ENCODE results near the gene CLEC4A. TPM values are rescaled to one million over a fixed set of nuclear protein-coding genes. Genes with fewer than 3 reads are reported as not detected.
"Not testable (repeated sequence)": the region's sequence is repeated elsewhere in the genome, so short reads cannot be mapped to it uniquely, and the experiment has no call there.

The CLEC4A gene
- total RNA-seq, 2 experiments from 2014 or later = 0.39 to 1.0 TPM

DNA sequence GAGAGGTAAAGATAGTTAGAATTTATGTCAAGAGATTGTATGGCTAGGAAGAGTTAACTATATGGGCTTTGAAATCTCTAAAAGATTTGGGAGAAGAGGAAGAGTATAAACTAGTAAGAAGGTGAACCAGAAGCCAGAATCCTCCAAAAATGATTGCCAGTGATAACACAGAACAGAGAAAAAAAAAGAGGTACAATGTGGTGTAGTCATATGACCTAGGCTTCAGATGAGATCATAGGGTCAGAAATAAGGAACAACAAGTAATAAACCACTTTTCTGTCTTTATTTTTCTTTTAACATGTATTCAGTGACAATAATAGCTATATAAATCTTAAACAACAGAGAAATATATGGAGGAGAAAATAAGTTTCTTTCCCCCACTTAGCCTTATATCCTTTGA, 43.3 kb upstream of the CLEC4A start:
- intact Hi-C loops (cut with DNase I, micrococcal nuclease) = loop anchor here in 1 of 2 experiments (2.0 kb wide), 1 partner anchor 47 kb away; the partner anchor contains the start of gene FOXJ2

DNA sequence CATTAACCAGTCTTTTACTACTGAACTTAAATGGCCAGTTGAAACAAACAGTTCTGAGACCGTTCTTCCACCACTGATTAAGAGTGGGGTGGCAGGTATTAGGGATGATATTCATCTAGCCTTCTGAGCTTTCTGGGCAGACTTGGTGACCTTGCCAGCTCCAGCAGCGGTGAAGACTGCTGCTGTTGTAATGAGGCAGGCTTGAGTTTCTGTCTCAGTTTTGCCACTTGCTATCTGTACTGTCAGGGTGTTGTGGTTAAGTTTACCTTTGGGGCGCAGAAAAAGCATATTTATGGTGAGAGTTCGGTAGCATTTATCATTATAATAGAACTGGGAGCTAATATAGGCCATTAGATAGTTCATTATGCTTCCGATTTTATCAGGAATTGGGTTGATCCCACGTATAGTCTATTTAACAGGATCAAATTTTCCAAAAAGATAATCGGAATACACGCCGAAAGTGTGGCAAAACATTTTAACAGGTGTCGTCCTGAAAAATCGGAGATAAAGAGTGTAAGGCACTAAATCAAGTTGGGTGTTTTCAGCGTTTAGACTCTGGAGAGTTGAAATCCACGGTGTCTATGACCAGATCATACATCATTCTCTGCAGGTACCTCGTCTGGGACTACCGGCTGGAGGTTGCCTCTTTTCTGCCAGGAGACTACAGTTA, 42.0 kb upstream of the CLEC4A start:
- Histone ChIP-seq H3K4me3 (ENCODE audit: low read length) (peak overlapping the region; percentile 66), H3K27ac (ENCODE audit: low read depth in 1 of 2, low read length in 2 of 2) (peak overlapping the region; percentile 89 to 94), H3K36me3 (ENCODE audit: insufficient read depth, low read length) (peaks cover 5% of the 10 kb centered on the region), H3K9me3 (ENCODE audit: control insufficient read depth in 1 of 2, insufficient read depth in 1 of 2, low read length in 2 of 2) (no peaks in the 10 kb centered on the region), H3K4me1 (ENCODE audit: insufficient read depth, low read length) (peaks cover 42% of the 10 kb centered on the region), H3K27me3 (ENCODE audit: control insufficient read depth in 1 of 2, insufficient read depth in 2 of 2, low read length in 2 of 2) (no peaks in the 10 kb centered on the region)
- Mint-ChIP-seq H3K9me3 (no peaks in the 10 kb centered on the region), H3K4me3 (peak overlapping the region; percentile 84), H3K27ac (peak overlapping the region; percentile 98), H3K36me3 (ENCODE audit: low read depth) (peaks cover 30% of the 10 kb centered on the region), H3K27me3 (no peaks in the 10 kb centered on the region), H3K4me1 (ENCODE audit: low read depth) (peaks cover 71% of the 10 kb centered on the region)
- TF ChIP-seq, protein P1, sequence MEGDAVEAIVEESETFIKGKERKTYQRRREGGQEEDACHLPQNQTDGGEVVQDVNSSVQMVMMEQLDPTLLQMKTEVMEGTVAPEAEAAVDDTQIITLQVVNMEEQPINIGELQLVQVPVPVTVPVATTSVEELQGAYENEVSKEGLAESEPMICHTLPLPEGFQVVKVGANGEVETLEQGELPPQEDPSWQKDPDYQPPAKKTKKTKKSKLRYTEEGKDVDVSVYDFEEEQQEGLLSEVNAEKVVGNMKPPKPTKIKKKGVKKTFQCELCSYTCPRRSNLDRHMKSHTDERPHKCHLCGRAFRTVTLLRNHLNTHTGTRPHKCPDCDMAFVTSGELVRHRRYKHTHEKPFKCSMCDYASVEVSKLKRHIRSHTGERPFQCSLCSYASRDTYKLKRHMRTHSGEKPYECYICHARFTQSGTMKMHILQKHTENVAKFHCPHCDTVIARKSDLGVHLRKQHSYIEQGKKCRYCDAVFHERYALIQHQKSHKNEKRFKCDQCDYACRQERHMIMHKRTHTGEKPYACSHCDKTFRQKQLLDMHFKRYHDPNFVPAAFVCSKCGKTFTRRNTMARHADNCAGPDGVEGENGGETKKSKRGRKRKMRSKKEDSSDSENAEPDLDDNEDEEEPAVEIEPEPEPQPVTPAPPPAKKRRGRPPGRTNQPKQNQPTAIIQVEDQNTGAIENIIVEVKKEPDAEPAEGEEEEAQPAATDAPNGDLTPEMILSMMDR (IDR thresholded peaks at IDR 0.05) = no peak
- intact Hi-C loops (cut with DNase I, micrococcal nuclease) = loop anchor here in 1 of 2 experiments (2.0 kb wide), 1 partner anchor 49 kb away; the partner anchor contains the start of gene FOXJ2
- DNase-seq (peak in 9 of 14 experiments; percentile 7 to 61 (median 33)), ATAC-seq (ENCODE audit: poor library complexity) (no peak)
- CTCF ChIA-PET = interaction anchor here (0.8 to 1.8 kb wide), 3 partner anchors 35 to 148 kb away, joined by 3 to 6 read pairs (median 4); no protein-coding TSS in a partner anchor
- POLR2A ChIA-PET = interaction anchor here (0.7 to 2.4 kb wide), 7 partner anchors 15 to 148 kb away, joined by 3 to 14 read pairs (median 5); partner anchors contain the start of gene C3AR1

More for the DNA sequence above, 43.3 kb upstream of the CLEC4A start:
- ChIA-PET CTCF (interaction anchor here (1.5 to 1.8 kb wide), 2 partner anchors 34 to 147 kb away, joined by 4 to 6 read pairs; no protein-coding TSS in a partner anchor), POLR2A (interaction anchor here (1.7 to 2.4 kb wide), 2 partner anchors 42 to 53 kb away, joined by 6 to 14 read pairs; no protein-coding TSS in a partner anchor)
- TF ChIP-seq, protein P1 (IDR thresholded peaks at IDR 0.05) = no peak
- H3K4me1 Mint-ChIP-seq (ENCODE audit: low read depth) = peaks cover 67% of the 10 kb centered on the region
- Histone ChIP-seq H3K27ac (ENCODE audit: low read depth in 1 of 2, low read length in 2 of 2) (peak overlapping the region; percentile 13 to 44), H3K9me3 (ENCODE audit: control insufficient read depth in 1 of 2, insufficient read depth in 1 of 2, low read length in 2 of 2) (no peaks in the 10 kb centered on the region), H3K4me1 (ENCODE audit: insufficient read depth, low read length) (peaks cover 33% of the 10 kb centered on the region), H3K4me3 (ENCODE audit: low read length) (no peak overlapping the region), H3K36me3 (ENCODE audit: insufficient read depth, low read length) (no peaks in the 10 kb centered on the region), H3K27me3 (ENCODE audit: control insufficient read depth in 1 of 2, insufficient read depth in 2 of 2, low read length in 2 of 2) (no peaks in the 10 kb centered on the region)
- peak overlapping the region; percentile 98 for H3K27ac Mint-ChIP-seq
- peaks cover 26% of the 10 kb centered on the region for H3K36me3 Mint-ChIP-seq (ENCODE audit: low read depth)
- ATAC-seq (ENCODE audit: poor library complexity) = no peak
- peak overlapping the region; percentile 70 for H3K4me3 Mint-ChIP-seq
- peak in 2 of 14 experiments; percentile 48 to 50 for DNase-seq
- H3K27me3 Mint-ChIP-seq = no peaks in the 10 kb centered on the region
- no peaks in the 10 kb centered on the region for H3K9me3 Mint-ChIP-seq

DNA sequence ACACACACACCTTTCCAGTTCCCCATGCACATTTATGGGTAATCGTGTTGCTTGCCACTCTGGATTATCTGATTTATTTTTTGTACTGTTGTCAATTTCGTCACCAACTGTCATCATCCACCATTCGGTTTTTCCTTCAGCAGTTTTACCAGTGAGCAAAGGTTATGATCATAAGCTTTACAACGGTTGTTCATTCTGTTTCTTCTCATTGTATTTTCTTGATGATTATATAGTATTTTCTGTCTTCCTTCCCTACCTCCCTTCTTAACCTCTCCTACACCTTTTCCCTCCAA, 40.7 kb upstream of the CLEC4A start:
- H3K4me3 Mint-ChIP-seq = peak overlapping the region; percentile 84
- H3K4me1 Mint-ChIP-seq (ENCODE audit: low read depth) = peaks cover 71% of the 10 kb centered on the region
- no peaks in the 10 kb centered on the region for H3K27me3 ChIP-seq (ENCODE audit: control insufficient read depth in 1 of 2, insufficient read depth in 2 of 2, low read length in 2 of 2)
- H3K9me3 ChIP-seq (ENCODE audit: control insufficient read depth in 1 of 2, insufficient read depth in 1 of 2, low read length in 2 of 2) = no peaks in the 10 kb centered on the region
- peak overlapping the region; percentile 66 for H3K4me3 ChIP-seq (ENCODE audit: low read length)
- H3K36me3 ChIP-seq (ENCODE audit: insufficient read depth, low read length) = peaks cover 5% of the 10 kb centered on the region
- H3K4me1 ChIP-seq (ENCODE audit: insufficient read depth, low read length) = peaks cover 50% of the 10 kb centered on the region
- intact Hi-C loops (cut with DNase I, micrococcal nuclease) = loop anchor here in 1 of 2 experiments (1.0 kb wide), 2 partner anchors 15 to 56 kb away; no protein-coding TSS in a partner anchor
- TF ChIP-seq, protein P1 (IDR thresholded peaks at IDR 0.05) = no peak
- H3K27ac ChIP-seq (ENCODE audit: low read depth in 1 of 2, low read length in 2 of 2) = peak overlapping the region; percentile 89 to 94
- H3K36me3 Mint-ChIP-seq (ENCODE audit: low read depth) = peaks cover 37% of the 10 kb centered on the region
- H3K27ac Mint-ChIP-seq = peak overlapping the region; percentile 98
- no peaks in the 10 kb centered on the region for H3K27me3 Mint-ChIP-seq
- POLR2A ChIA-PET = interaction anchor here (0.6 to 1.3 kb wide), 9 partner anchors 10 to 161 kb away, joined by 3 to 6 read pairs (median 3); partner anchors contain the start of genes C3AR1 and SLC2A3
- H3K9me3 Mint-ChIP-seq = no peaks in the 10 kb centered on the region
- DNase-seq (no peak), ATAC-seq (ENCODE audit: poor library complexity) (no peak)
- CTCF ChIA-PET = interaction anchor here (1.2 kb wide), 1 partner anchor 149 kb away, joined by 4 read pairs; no protein-coding TSS in a partner anchor

DNA sequence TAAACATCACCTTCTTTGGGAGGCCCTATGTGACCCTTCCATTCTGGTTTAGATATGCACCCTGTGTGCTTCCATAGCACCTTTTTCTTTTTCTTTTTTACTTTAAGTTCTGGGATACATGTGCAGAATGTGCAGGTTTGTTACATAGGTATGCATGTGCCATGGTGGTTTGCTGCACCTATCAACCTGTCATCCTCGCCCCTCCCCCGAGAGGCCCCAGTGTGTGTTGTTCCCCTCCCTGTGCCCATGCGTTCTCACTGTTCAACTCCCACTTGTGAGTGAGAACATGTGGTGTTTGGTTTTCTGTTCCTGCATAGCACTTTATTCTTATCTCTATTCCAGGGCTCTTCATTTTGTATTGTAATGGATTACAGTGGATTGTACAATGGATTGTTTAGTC, 39.1 kb upstream of the CLEC4A start:
- H3K4me3 ChIP-seq (ENCODE audit: low read length); H3K9me3 ChIP-seq (ENCODE audit: control insufficient read depth in 1 of 2, insufficient read depth in 1 of 2, low read length in 2 of 2); ATAC-seq (ENCODE audit: poor library complexity); H3K27ac ChIP-seq (ENCODE audit: low read depth in 1 of 2, low read length in 2 of 2); POLR2A ChIA-PET; H3K27me3 ChIP-seq (ENCODE audit: control insufficient read depth in 1 of 2, insufficient read depth in 2 of 2, low read length in 2 of 2); intact Hi-C loops (cut with DNase I, micrococcal nuclease); CTCF ChIA-PET; H3K27me3 Mint-ChIP-seq; H3K9me3 Mint-ChIP-seq; H3K36me3 ChIP-seq (ENCODE audit: insufficient read depth, low read length): not testable (repeated sequence)
- peaks cover 52% of the 10 kb centered on the region for H3K4me1 ChIP-seq (ENCODE audit: insufficient read depth, low read length)
- Mint-ChIP-seq H3K27ac (peak overlapping the region; percentile 98), H3K4me1 (ENCODE audit: low read depth) (peaks cover 70% of the 10 kb centered on the region), H3K4me3 (peak overlapping the region; percentile 86), H3K36me3 (ENCODE audit: low read depth) (peaks cover 46% of the 10 kb centered on the region)
- DNase-seq = peak in 3 of 14 experiments; percentile 3 to 30 (median 20)
